ENCODE results near the gene DYRK3. TPM values are rescaled to one million over a fixed set of nuclear protein-coding genes. Genes with fewer than 3 reads are reported as not detected.

Gene DYRK3
- total and polyA plus RNA-seq, 9 of the 15 experiments (the other 6 are each of a cell fraction or from before 2014, with no cell fraction given) = 4.5 to 33.7 (median 25.7) TPM

GRCh38 chr1:206685769-206686477, 50.6 kb downstream of the DYRK3 start (continued):
- TF ChIP-seq DEAF1 (CRISPR knock-in tag; IDR thresholded peaks at IDR 0.05) (no peak), NCOR1 (IDR thresholded peaks at IDR 0.05) (no peak), HDAC3 (IDR thresholded peaks at IDR 0.05; ENCODE audit: borderline replicate concordance, partially characterized antibody) (no peak), TAF15 (IDR thresholded peaks at IDR 0.05; ENCODE audit: low read depth, low read length) (no peak), EZH2 (IDR thresholded peaks at IDR 0.05; ENCODE audit: borderline replicate concordance, low read depth, low read length) (no peak), YBX1 (IDR thresholded peaks at IDR 0.05) (no peak), PHF20 (IDR thresholded peaks at IDR 0.05; ENCODE audit: partially characterized antibody) (no peak), ELF4 (CRISPR knock-in tag; IDR thresholded peaks at IDR 0.05) (no peak), ILF3 (IDR thresholded peaks at IDR 0.05; ENCODE audit: borderline replicate concordance) (no peak), SNIP1 (IDR thresholded peaks at IDR 0.05; ENCODE audit: low read depth) (no peak), PRDM10 (IDR thresholded peaks at IDR 0.05; ENCODE audit: partially characterized antibody) (no peak), STAT5B (CRISPR knock-in tag; IDR thresholded peaks at IDR 0.05) (no peak), ZEB2 (IDR thresholded peaks at IDR 0.05) (no peak), HDAC1 (IDR thresholded peaks at IDR 0.05) (0 out of 4 replicates have a peak, but pooled peaks of 1 of the 2 experiments have one; percentile 10), USF1 (CRISPR knock-in tag; IDR thresholded peaks at IDR 0.05) (no peak), AFF4 (CRISPR knock-in tag; IDR thresholded peaks at IDR 0.05) (no peak), SLC30A9 (CRISPR knock-in tag; IDR thresholded peaks at IDR 0.05) (no peak), ZNF507 (tag; conservative IDR thresholded peaks at IDR 0.05) (no peak), SRSF7 (optimal IDR thresholded peaks at IDR 0.05; ENCODE audit: low read depth, low read length) (no peak)
